Fibroblast of gingiva (primary cell): ENCODE results near the gene ENTR1.
"Not testable (repeated sequence)": the region's sequence is repeated elsewhere in the genome, so short reads cannot be mapped to it uniquely, and the experiment has no call there.

ENCODE experiments used
- DNase-seq: peaks from one replicate; pipeline ENCODE4 v3.0.0-alpha.2; 2011; ENCODE audit warnings: low read depth

The ENTR1 gene

DNA sequence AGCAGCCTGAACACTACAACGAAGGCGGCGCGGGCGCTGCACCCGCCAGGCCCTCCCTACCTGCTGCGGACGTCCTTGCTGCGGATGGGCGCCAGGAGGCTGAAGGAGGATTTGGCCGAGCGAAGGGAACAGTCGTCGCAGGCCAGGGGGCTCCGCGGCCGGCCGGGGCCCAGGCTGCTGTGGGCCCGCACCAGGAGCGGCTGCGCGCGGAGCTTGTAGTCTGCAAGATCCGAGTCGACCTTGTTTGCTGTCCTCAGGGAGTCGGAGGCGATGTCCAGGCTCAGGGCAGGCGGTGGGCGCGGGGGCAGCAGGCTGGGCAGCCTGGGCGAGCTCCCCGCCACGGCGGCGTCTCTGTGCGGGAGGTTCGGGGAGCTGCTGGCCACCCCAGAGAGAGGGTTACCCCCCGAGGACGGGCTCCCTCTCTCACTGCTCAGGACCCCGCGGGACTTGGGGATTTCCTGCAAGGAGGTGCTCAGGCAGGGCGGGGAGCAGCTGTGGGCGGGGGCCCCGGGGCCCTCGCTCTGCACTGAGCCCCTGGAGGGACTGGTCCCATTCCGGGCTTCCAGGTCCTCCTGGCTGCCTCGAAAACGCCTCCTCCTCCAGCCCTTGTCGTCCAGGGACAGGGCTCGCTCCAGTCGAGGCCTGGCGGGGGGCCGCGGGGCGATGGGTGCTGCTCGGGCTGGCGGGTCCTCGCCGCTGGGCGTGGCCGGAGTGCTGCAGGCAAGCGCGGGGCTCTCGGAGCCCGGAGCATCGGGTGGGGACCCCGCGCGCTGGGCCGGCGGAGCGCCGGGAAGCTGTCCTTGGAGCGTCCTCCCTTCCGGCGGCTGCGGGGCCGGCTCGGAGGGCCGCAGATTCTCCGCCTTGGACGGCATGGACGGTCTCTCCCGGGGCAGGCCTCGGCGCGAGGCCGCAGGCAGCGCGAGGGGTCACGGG is 28.4 kb upstream of the ENTR1 start:
- DNase-seq: peak; percentile 19

DNA sequence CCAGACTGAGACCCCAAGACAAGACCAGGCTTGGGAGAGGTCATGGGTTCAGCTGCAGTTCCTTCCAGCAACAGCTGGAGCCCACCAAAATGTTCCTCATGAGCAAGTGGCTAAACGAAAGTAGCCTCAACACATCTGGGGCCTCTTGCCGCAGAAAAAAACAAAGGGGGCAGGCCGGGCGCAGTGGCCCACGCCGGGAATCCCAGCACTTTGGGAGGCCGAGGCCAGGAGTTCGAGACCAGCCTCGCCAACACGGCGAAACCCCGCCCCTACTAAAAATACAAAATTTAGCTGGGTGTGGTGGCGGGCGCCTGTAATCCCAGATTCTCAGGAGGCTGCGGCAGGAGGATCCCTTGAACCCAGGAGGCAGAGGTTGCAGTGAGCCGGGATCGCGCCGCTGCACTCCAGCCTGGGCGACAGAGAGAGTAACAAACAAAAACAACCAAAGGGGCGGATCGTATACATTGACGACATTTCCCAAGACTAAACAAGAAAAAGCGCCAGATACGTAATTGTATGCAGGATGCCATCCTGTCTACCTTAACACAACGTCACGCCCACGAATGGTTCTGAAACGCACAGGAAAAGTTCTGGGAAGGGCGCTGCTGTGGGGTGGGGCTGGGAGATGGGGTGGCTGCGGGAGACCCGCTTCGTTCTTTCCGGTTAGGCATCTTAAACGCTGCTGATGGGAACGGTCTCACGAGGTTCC is 27.6 kb upstream of the ENTR1 start:
- DNase-seq: peak; percentile 51

GRCh38 chr9:136437430-136437829 is 27.0 kb upstream of the ENTR1 start:
- peak; percentile 59 for DNase-seq

DNA sequence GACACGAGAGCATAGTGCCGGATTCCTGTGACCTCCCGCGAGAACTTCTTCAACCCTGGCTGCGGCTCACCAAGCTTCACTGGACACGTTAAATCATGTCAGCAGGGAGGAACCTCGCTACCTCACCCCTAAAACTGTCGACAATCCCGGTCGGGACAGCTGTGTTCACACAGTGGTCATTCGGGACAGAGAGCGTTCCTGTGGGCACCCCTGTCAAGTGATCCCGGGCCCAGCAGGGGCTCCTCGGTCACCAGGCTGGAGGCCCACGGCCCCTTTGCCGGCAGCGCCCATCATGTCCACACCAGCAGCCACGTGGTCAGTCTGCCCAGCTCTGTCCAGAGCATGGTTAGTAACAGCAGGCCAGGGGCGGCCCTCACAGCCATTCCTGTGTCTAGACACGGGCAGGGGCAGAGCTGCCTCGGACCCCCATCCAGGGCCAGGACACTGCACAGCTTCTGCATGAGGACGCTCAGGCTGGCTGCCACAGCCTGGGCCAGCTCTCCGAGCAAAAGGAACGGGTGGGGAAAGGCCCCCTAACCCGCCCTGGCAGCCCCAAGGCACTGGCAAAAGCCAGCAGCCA is 25.7 kb upstream of the ENTR1 start:
- DNase-seq: no peak

GRCh38 chr9:136434580-136435169 is 24.3 kb upstream of the ENTR1 start:
- DNase-seq: no peak

DNA sequence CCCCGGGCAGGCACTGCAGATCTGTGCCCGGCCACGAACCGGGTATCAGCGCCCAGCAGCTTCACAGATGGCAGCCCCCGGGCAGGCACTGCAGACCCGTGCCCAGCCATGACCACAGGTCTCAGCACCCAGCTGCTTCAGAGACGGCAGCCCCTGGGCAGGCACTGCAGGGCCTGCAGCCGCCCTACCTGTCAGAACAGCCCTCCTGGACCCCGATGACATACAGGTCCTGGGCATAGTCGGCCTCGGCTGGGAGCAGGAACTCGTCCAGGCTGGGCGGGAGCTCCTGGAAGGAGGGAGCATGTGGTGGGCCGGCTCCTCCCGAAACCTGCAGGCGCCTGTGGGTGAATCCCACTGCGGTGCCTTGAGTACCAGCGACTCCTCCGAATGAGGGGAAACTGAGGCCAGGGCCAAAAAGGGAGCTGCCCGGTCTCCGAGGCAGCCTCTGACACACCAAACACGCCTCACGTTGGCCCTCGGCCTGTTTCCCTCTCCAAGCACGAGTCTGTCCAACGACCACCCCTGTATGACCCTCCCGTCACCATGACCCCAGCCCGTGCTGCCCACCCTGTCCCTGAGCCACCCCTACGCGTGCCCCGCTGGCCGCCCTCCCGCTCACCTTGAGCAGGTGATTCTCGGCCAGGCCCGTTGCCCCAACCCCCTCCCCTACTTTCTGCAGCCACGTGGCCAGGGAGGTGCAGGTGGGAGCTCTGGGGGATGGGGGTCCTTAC is 23.6 kb upstream of the ENTR1 start:
- no peak for DNase-seq

DNA sequence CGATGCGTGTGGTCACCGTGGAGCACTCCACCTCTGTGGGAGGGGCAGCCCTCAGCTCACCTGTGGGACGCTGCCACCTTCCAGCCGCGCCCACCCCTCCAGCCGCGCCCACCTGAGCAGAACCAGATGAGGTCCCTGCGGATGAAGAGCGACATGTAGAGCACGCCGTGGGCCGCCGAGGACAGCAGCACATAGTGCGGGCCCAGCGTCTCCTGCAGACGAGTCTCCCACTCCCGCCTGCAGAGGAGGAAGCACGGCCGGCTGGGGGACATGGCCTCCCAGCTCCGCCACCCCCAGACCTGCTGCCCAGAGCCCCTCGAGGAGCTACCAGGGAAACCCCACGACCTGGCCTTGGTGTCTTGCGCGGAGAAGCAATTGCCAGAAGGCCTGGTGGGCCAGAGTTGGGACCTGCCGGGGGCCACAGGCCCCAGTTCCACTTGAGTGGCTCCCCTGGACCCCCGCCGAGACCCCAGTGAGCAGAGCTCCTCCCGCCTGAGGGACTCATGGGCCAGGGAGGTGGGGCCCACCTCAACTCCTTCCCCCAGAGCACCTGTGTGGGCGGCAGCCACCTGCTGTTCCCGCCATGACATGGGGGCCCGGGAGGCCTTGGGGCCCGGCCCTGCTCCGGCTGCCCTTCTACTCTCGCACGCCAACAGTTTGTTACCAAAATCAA is 22.8 kb upstream of the ENTR1 start:
- DNase-seq: no peak

- DNase-seq: no peak
These were observed 22.2 kb upstream of the ENTR1 start for GRCh38 chr9:136432591-136432990.

DNA sequence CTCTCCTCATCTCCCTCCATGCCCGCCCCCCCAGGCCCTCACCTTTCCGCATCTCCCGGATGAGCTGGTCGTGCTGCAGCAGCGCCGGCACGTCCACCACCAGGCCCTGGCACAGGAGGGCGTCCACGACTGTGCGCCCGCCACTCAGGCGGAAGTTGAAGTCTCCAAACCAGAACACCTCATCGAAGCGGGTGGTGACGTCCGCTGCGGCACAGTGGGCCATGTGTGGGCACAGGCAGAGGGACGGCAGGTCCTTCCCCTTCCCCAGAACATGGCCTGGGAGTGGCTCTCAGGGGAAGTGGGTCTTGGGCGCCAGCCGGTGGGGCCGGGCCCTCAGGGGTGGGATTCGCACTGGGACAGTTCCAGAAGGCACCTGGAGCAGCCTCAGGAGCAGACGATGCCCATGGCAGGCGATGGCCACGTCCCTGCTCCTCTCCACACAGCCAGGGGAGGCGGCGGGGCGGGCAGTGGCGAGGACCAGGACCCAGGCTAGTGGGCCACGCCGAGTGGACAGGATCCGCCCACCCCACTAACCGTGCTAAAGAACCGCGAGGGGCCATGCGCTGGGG is 21.5 kb upstream of the ENTR1 start:
- DNase-seq: no peak

DNA sequence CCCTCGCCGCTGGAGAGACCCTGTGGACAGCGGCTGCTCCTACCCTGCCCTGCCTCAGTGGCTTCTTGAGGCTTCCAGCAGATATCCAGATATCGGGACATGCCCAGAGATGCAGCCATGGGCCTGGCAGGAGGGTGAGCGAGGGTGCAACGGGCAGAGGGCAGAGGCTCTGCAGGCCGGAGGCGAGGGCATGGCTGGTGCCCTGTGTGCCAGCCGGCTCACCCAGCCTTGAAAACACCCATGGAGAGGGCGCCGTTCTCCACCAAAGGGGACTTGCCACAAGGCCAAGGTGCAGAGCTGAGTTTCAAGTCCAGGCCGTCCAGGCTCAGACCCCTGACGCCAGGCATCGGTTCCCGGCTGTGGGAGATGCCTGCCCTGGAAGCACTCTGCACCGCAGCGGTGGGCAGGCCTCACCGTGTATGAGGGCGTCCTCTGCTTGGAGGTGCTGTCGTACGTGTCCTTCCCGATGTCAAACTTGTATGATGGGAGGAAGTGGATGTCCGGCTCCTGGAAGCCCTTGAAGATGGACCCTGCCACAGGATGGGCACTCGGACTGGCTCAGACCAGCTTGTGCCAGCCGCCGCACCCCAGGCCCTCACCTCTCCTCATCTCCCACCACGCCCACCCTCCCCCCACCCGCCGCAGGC is 20.3 kb upstream of the ENTR1 start:
- no peak for DNase-seq

- no peak for DNase-seq
These were observed 19.5 kb upstream of the ENTR1 start for GRCh38 chr9:136429683-136430491.

GRCh38 chr9:136429075-136429628 is 18.7 kb upstream of the ENTR1 start:
- no peak for DNase-seq

GRCh38 chr9:136426787-136427186 is 16.4 kb upstream of the ENTR1 start:
- no peak for DNase-seq

- DNase-seq: not testable (repeated sequence)
These were observed 15.0 kb upstream of the ENTR1 start for GRCh38 chr9:136425367-136425766.

DNA sequence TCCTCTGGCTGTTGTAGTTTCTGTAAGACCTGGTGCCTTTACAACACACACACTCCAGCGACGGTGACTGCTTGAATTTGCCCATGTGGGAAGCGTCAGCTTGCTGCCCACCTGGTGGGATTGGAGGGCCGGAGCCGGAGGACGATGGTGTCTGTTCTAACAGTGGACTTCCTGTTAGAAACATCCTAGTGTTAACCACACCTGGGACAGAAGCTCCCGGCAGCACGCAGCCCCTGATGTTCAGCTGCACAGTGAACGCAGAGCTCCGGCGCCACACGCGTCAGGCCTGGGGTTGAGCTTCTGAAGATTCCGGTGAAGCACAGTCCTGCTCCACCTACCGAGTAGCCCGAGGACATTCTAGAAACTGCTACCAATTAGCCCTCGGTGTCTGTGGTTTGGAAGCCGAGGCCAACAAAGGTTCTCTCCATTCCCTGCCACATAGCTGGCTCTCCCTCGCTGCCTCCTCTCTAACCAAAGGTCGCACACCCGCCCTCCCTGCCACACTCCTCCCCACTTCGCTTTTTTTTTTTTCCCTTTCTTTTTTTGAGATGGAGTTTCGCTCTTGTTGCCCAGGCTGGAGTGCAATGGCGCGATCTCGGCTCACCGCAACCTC is 14.4 kb upstream of the ENTR1 start:
- DNase-seq: no peak

- no peak for DNase-seq
These were observed 13.2 kb upstream of the ENTR1 start for GRCh38 chr9:136423432-136424146.

DNA sequence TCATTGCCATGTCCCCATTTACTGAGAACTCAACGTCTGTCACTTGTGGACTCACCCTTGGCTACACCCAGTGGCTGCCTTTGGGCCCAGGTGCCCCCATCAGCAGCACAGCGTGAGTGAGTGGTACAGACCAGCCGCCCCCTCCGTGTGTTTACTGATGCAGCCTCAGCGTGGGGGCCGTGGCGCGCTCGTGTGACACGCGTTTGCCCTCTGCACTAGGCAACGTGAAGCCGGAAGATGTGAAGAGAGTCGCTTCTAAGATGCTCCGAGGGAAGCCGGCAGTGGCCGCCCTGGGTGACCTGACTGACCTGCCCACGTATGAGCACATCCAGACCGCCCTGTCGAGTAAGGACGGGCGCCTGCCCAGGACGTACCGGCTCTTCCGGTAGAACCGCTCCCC is 12.5 kb upstream of the ENTR1 start:
- no peak for DNase-seq

DNA sequence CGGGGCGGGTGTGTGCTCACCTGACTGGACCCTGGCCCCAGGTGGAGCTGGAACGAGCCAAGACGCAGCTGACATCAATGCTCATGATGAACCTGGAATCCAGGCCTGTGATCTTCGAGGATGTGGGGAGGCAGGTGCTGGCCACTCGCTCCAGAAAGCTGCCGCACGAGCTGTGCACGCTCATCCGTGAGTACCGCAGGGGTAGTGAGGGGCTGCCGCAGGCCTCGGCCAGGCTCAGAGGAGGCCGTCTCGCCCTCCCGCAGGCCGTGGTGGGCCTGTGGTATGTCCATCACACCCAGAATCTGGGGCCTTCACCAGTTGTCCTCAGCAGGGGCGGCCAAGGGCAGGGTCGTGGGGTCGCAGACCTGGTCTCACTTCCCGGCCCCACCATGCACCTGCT is 11.4 kb upstream of the ENTR1 start:
- no peak for DNase-seq
